ENCODE measurements around the gene XRN2.

DNA sequence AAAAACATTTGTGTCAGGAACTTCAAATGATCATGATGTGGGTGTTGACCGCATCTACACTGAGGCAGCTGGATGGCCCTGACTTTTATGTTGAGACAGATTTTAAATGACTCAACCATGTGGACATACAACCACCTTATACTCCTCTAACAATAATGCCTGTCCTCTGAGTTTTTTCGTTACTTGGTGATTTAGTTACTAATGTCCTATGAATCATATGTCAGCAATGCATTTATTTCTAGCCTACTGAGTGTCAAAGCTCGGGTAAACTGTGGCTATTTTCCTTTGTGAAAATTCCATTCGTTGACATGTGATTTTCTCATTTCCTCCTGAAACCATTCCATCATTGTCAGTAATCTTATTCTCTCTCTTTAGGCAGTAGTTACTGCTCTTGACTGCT, 133.1 kb downstream of the XRN2 start:
- TF ChIP-seq CTCF (IDR thresholded peaks at IDR 0.05; ENCODE audit: low read depth, low read length): no peak
- TF ChIP-seq POLR2A (IDR thresholded peaks at IDR 0.05; ENCODE audit: extremely low read depth, insufficient read length): no peak
- no peak for TF ChIP-seq MYC (IDR thresholded peaks at IDR 0.05; ENCODE audit: low read depth, low read length)

All from NB4 (cell line).